Measurements from ENCODE around the gene WDR43.

WDR43 gene

GRCh38 chr2:28991460-28991859 lies 97.0 kb downstream of the WDR43 start:
- DNase-seq (ENCODE audit: low read depth), result no peak
- no peak for TF ChIP-seq CTCF (conservative IDR thresholded peaks at IDR 0.05; ENCODE audit: low read depth, low read length)
- H3K4me3 ChIP-seq (ENCODE audit: low read length), result no peak overlapping the region

GRCh38 chr2:28993206-28993960 lies 98.9 kb downstream of the WDR43 start:
- H3K4me3 ChIP-seq (ENCODE audit: low read length), result no peak overlapping the region
- no peak for TF ChIP-seq CTCF (conservative IDR thresholded peaks at IDR 0.05; ENCODE audit: low read depth, low read length)
- no peak for DNase-seq (ENCODE audit: low read depth)

- TF ChIP-seq CTCF (conservative IDR thresholded peaks at IDR 0.05; ENCODE audit: low read depth, low read length), result no peak
- no peak overlapping the region for H3K4me3 ChIP-seq (ENCODE audit: low read length)
- DNase-seq (ENCODE audit: low read depth), result no peak
Measured at GRCh38 chr2:28994074-28994473, 99.6 kb downstream of the WDR43 start.

GRCh38 chr2:28994679-28995078 lies 100.2 kb downstream of the WDR43 start:
- H3K4me3 ChIP-seq (ENCODE audit: low read length), result no peak overlapping the region
- TF ChIP-seq CTCF (conservative IDR thresholded peaks at IDR 0.05; ENCODE audit: low read depth, low read length), result no peak
- no peak for DNase-seq (ENCODE audit: low read depth)

GRCh38 chr2:28995765-28996750 lies 101.6 kb downstream of the WDR43 start:
- DNase-seq (ENCODE audit: low read depth), result no peak
- no peak overlapping the region for H3K4me3 ChIP-seq (ENCODE audit: low read length)
- TF ChIP-seq CTCF (conservative IDR thresholded peaks at IDR 0.05; ENCODE audit: low read depth, low read length), result no peak

- no peak overlapping the region for H3K4me3 ChIP-seq (ENCODE audit: low read length)
- no peak for TF ChIP-seq CTCF (conservative IDR thresholded peaks at IDR 0.05; ENCODE audit: low read depth, low read length)
- no peak for DNase-seq (ENCODE audit: low read depth)
Measured at GRCh38 chr2:28997237-28997846, 102.9 kb downstream of the WDR43 start.
